ENCODE measurements around the gene GLIS1.

Gene GLIS1

DNA sequence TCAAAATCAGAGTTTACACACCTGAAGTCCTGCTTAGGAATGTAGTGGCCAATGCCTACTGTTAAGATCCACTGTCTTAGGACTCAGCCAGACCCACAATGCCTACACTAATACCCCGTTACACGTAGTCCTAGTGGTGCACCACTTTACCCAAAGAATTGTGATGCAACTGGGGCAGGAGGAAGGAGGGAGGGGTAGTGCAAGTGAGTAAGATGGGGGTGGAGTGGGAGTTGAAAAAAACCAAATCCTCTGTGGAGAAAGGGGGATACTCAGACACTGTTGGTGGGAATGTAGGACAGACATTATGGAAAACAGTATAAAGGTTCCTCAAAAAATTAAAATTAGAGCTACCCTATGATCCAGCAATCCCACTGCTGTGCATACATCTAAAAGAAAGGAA lies 19.5 kb downstream of the GLIS1 start:
- in situ Hi-C loops (cut with MboI; ENCODE audit: low sequenced_read_pairs), result no loop called here

GRCh38 chr1:53718443-53718842 lies 20.5 kb downstream of the GLIS1 start:
- in situ Hi-C loops (cut with MboI; ENCODE audit: low sequenced_read_pairs), result no loop called here

DNA sequence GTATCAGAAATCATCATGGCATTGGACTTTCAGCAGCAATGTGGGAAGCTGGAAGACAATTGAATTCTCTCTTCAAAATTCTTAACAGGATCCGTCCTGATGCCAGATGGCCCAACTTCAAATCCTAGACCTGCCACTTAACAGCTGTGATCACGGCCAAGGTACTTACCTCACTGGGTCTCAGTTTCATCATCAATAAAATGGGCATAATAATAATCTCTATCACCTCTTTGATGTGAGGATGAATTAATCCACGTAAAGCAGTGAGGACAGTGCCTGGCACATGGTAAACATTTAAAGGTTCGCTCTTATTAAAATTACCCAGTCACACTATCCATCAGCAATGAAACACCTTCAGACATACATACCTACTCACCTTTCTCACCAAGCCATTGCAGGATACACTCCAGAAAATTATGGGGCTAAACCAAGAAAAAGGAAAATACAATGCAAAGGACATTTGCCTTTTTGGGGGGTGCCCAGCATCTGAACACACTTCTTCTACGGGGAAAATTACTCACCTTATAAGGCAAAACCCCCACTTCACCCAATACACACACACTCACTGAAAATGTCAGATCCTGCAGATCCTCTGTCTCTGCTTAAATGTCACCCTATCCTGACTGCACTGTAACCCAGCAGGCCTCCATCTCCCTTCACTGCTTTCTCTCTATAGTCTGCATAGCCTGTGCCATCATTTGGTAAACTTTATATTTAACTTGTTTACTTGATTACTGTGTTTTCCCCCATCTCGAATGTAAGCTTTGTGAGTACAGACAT lies 21.7 kb downstream of the GLIS1 start:
- in situ Hi-C loops (cut with MboI; ENCODE audit: low sequenced_read_pairs), result no loop called here

DNA sequence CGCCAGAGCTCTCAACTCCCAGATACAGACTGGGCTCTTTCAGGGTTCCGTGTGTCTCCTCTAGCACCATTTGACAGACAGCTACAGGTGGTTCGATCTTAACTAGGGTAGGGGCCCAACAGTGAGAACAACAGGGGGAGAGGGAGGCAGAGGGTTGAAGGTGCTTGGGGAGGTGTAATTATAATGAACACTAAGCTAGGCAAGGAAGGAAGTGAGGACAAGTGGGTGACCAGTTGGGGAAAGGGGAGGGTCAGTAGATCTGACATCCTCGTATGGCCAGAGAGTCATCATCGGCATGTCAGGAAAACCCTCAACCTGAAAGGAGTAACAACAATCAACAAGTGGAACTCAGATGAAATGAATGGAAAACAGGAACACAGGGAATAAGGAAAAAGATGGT lies 22.8 kb downstream of the GLIS1 start:
- in situ Hi-C loops (cut with MboI; ENCODE audit: low sequenced_read_pairs), result no loop called here

GRCh38 chr1:53715478-53715877 lies 23.5 kb downstream of the GLIS1 start:
- in situ Hi-C loops (cut with MboI; ENCODE audit: low sequenced_read_pairs), result no loop called here

GRCh38 chr1:53712276-53712675 lies 26.7 kb downstream of the GLIS1 start:
- in situ Hi-C loops (cut with MboI; ENCODE audit: low sequenced_read_pairs), result no loop called here

GRCh38 chr1:53710584-53710983 lies 28.4 kb downstream of the GLIS1 start:
- in situ Hi-C loops (cut with MboI; ENCODE audit: low sequenced_read_pairs), result no loop called here

GRCh38 chr1:53708687-53709086 lies 30.3 kb downstream of the GLIS1 start:
- in situ Hi-C loops (cut with MboI; ENCODE audit: low sequenced_read_pairs), result no loop called here

- in situ Hi-C loops (cut with MboI; ENCODE audit: low sequenced_read_pairs), result no loop called here
These were observed 32.6 kb downstream of the GLIS1 start for GRCh38 chr1:53706356-53706755.

DNA sequence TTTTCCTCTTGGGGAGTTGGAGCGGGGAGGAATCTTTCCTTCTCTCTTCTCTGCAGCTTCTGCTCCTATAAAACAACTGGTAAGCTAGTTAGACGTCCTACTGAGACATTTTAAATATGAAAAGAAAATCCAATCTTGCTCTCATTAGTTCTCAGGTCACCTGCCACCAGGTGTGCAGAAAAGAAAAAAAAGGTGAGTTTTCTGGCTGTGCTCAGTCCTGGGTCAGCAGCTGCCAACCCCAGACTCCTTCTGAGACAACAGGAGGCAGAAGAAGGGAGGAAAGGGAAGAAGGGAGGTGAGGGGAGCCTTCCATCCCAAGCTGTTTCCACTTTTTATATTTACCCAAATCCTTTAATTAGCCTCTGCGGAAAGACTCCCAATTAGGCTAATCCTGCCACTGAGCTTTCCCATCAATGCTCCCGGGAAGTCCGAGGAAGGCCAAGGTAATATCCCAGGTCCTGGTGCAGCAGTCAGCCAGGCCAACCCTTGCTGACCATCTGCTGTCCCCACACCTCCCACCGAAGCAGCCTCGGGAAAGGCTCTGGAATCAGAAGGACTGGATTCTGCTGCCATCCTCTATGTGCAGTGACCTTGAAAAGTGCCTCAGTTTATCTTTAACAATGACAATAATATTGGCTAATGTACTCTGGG lies 33.4 kb downstream of the GLIS1 start:
- in situ Hi-C loops (cut with MboI; ENCODE audit: low sequenced_read_pairs), result no loop called here

GRCh38 chr1:53704804-53705445 lies 34.0 kb downstream of the GLIS1 start:
- in situ Hi-C loops (cut with MboI; ENCODE audit: low sequenced_read_pairs), result no loop called here

DNA sequence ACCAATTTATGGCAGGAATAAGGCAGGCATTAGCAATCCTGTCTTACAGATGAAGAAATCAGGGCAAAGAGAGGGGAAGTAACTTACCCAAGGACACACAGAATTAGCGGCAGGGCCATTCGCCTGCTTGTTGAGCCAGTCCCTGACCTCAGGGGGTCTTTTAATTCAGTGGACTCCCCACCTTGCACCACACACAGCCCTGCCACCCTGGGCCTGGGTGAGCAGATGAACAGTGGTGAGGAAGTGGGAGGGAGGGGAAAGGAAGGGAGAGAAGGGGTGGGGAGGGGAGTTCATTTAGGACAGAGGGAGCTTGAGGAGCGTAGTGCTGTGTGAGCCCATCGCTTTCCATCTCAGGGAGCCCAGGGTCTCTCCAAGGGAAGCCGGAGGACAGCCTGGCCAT lies 34.7 kb downstream of the GLIS1 start:
- in situ Hi-C loops (cut with MboI; ENCODE audit: low sequenced_read_pairs), result no loop called here

DNA sequence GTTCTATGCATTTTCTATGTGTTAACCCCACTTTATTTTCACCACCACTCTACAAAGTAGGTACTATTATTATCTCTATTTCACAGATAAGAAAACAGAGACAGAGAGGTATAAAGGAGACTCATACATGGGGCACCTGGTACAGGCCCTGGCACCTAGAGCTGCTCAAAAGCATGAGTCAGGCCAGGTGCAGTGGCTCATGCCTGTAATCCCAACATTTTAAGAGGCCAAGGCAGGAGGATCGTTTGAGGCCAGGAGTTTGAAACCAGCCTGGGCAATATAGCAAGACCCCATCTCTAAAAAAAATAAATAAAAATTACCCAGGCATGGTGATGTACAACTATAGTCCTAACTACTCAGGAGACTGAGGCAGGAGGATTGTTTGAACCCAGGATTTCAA lies 35.8 kb downstream of the GLIS1 start:
- in situ Hi-C loops (cut with MboI; ENCODE audit: low sequenced_read_pairs), result no loop called here

DNA sequence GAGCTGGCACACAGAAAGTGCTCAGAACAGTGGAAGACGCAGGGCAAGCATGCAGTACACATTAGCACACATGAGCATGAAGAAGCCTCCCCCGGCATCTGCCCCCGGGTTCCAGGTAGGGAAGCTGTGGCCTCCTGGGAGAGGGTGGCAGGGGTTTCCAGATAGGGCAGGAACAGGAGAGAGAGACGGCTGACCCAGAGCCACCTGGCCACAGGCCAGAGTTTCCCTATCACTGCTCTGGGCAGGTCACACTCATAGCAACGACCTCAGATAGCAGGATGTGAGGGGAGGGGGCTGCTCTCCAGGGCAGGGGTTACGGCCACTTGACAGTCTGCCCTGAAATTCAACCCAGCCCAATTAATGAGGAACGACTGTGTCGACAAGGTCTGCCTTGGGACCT lies 36.6 kb downstream of the GLIS1 start:
- in situ Hi-C loops (cut with MboI; ENCODE audit: low sequenced_read_pairs), result no loop called here

- in situ Hi-C loops (cut with MboI; ENCODE audit: low sequenced_read_pairs), result no loop called here
These were observed 38.2 kb downstream of the GLIS1 start for GRCh38 chr1:53700776-53701175.

GRCh38 chr1:53699981-53700380 lies 39.0 kb downstream of the GLIS1 start:
- in situ Hi-C loops (cut with MboI; ENCODE audit: low sequenced_read_pairs), result no loop called here

DNA sequence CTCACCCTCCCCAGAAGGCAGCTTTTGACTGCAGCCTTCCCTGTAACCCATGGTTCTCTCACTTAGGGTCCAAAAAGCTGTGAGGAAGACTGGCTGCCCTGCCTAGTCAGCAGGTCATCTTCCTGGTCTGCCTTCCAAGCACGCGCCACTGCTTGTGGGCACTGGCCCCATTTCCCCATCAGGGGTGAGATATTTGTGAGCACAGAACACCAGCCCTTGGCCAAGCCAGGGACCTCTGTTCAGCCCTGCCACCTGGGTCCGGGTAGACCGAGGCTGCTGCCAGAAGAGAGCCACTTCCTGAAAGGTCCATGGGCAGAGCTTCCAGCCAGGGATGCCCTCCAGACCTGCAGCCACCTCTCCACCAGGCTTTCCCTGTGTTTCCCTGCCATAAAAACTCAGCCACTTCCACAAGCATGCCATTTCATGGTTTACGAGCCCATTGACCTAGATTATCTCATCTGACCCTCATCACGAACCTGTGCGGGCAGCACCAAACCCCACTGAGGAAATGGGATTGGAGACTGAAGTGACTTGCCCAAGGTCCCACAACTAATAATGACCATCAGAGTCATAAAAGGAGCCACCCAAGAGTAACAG lies 40.5 kb downstream of the GLIS1 start:
- in situ Hi-C loops (cut with MboI; ENCODE audit: low sequenced_read_pairs), result no loop called here

GRCh38 chr1:53697721-53698383 lies 41.1 kb downstream of the GLIS1 start:
- in situ Hi-C loops (cut with MboI; ENCODE audit: low sequenced_read_pairs), result no loop called here

DNA sequence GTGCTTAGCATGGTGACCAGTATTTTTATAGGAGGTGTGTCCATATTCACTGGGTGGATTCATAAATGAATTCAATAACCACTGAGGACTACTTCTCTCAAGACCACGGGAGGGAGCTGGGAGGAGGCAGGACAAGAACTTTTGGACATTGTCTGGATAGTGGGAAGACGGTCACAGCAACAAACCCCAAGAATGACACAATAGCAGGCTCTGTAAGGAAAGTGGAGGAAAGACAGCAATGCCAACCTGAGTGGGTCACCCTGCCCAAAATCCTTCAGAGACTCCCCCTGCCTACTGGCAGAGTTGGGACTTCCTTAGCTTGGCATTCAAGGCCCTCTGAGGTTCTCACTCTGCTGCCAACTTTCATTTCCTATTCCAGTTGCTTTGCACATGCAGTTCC lies 42.0 kb downstream of the GLIS1 start:
- in situ Hi-C loops (cut with MboI; ENCODE audit: low sequenced_read_pairs), result no loop called here

DNA sequence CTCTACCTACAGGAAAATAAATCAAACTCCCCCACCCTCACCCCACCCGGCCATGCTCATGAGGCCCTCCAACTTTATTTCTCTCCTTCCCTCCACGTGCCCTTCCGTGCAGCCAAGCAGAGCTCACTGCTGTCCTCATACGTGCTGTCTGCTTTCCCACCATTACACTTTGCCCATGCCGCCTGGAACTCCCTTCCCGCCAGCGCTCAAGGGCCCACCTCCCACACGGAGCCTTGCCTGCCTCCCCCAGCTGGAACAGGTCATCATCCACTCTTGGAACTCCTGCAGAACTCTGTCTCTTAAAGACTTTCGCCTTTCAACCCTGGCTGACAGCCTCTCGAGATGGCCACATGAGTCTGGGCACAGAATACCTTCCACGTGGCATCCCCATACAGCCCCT lies 42.4 kb downstream of the GLIS1 start:
- in situ Hi-C loops (cut with MboI; ENCODE audit: low sequenced_read_pairs), result no loop called here

DNA sequence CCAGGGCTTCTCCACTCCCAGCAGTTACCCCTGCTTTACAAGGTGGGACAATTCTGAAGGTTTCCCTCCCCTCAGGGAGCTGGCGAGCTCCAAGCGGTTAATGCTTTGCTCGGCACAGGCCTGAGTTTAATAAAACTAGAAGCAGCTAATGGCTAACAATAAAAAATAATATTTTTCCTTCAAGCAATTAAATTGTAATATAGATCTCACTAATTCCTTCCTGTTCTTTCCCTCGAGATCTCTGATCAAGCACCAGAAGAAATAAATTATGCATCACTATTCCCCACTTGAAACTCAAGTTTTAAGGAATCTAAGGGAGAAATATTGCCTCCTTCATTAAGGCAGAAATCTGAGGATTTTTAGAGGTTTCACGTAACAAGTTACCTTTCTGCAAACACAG lies 42.9 kb downstream of the GLIS1 start:
- in situ Hi-C loops (cut with MboI; ENCODE audit: low sequenced_read_pairs), result no loop called here
